Stomach (tissue), 9 donors: ENCODE measurements around the gene NT5E. TPM values are rescaled to one million over a fixed set of nuclear protein-coding genes. Genes with fewer than 3 reads are reported as not detected.
A peak's percentile ranks its signal among the peaks of the same experiment; 100 is the strongest.

Experiments
- DNase-seq, 2 donors: peaks; one replicate each; pipeline versions ENCODE4 v3.0.0 to v3.0.0-alpha.2; 2013 to 2019
- H3K27ac ChIP-seq, 5 donors: fragments of 200-600 bp in 4 of 5; sonication (generic) in 4 of 5; one replicate each; pipeline ENCODE4 v1.5.1; 2013 to 2019; ENCODE audit warnings: mild to moderate bottlenecking in 1 of 5, moderate library complexity in 1 of 5
- H3K27me3 ChIP-seq, 3 donors: fragments of 200-600 bp; sonication (generic); one replicate each; pipeline ENCODE4 v1.5.1; 2017 to 2019; ENCODE audit warnings: mixed run types in 1 of 3
- H3K36me3 ChIP-seq, 4 donors: fragments of 200-600 bp; sonication (generic); 1 replicate in 3 of 4; 2 replicates in 1 of 4; pipeline ENCODE4 v1.5.1; 2016 to 2019
- H3K4me1 ChIP-seq, 4 donors: fragments of 200-600 bp; sonication (generic); one replicate each; pipeline ENCODE4 v1.5.1; 2016 to 2019
- H3K4me3 ChIP-seq, 4 donors: fragments of 200-600 bp; sonication (generic) in 3 of 4; one replicate each; pipeline ENCODE4 v1.5.1; 2016 to 2019; ENCODE audit warnings: mild to moderate bottlenecking in 1 of 4
- H3K9me3 ChIP-seq, 4 donors: fragments of 200-600 bp; sonication (generic); one replicate each; pipeline ENCODE4 v1.5.1; 2016 to 2019
- EP300 ChIP-seq: sonication (generic); formaldehyde crosslinking; IDR thresholded peaks from one replicate; pipeline ENCODE4 v1.6.1; 2017; ENCODE audit warnings: antibody characterized with exemption
- POLR2A ChIP-seq, 4 donors: fragments of 450-650 bp; IDR thresholded peaks; one replicate each; pipeline ENCODE4 v1.6.1; 2016; ENCODE audit warnings: antibody characterized with exemption in 4 of 4, control low read depth in 2 of 4, mild to moderate bottlenecking in 1 of 4, moderate library complexity in 1 of 4
- POLR2AphosphoS5 ChIP-seq, 3 donors: sonication (generic); formaldehyde crosslinking; IDR thresholded peaks; one replicate each; pipeline ENCODE4 v1.6.1; 2016; ENCODE audit warnings: antibody characterized with exemption in 3 of 3
- WGBS, 5 donors: extraction: QIAGEN DNeasy Blood & Tissue Kit in 3 of 5; methylation state at CpG; one replicate each; pipeline versions ENCODE4 v1.1.5 to v1.1.7; 2013 to 2018; 5-methylcytosine and 5-hydroxymethylcytosine counted together
- intact Hi-C: fragments of 100-400 bp; cut with DNase I; formaldehyde crosslinking; loops from one replicate; pipeline ENCODE4 v1.15.1; 2023; ENCODE audit warnings: low total_unique reads
- polyA plus RNA-seq, 3 donors: library from polyadenylated mRNA; stranded (reverse); fragments of 200-250 nt; gene quantifications; one replicate each; pipeline ENCODE4 v1.2.3, GENCODE V29; 2013
- total RNA-seq, 5 donors: library from RNA; depleted of rRNA; stranded (reverse); fragments of >200 nt; gene quantifications; one replicate each; pipeline versions ENCODE4 v1.1.0 to v1.2.3, GENCODE V29; 2014 to 2016
- TF ChIP-seq, protein P1 (sequence below), 7 experiments: fragments of 450-650 bp in 4 of 7; fragments of 200-600 bp in 3 of 7; sonication (generic) in 3 of 7; IDR thresholded peaks; one replicate each; pipeline ENCODE4 v1.5.1; 2016 to 2019; ENCODE audit warnings: antibody characterized with exemption in 7 of 7, control low read depth in 2 of 7, mild to moderate bottlenecking in 1 of 7
- donor health status: healthy with polysubstance abuse.
- donor health status: Bipolar disorder and iron deficiency.
- donor health status: healthy.

The NT5E gene
- total and polyA plus RNA-seq, 8 donors: 2.9 to 18.8 (median 7.2) TPM

DNA sequence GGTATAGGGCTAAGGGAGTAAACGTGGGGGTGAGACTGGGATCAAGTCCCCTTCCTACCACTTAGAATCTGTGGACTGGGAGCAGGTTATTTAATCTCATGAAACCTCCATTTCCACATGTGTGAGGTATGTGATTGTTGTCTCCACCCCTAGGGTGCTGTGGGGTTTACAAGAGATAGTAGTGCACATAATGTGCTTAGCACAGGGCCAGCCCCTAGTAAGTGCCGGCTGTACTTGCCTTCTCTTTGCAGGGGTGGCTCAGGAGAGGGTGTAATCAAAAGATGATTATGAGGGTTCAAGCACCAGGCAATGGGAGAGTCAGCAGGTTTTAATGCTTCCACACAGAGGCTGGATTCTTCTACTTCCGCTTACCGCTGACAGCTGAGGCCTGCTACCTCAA lies 6.9 kb downstream of the NT5E start:
- H3K9me3 ChIP-seq: no peaks in the 10 kb centered on the region
- intact Hi-C loops: no loop called here
- peaks cover 16 to 65% (median 41%) of the 10 kb centered on the region in 4 donors for H3K4me1 ChIP-seq
- no peak overlapping the region for H3K27ac ChIP-seq
- TF ChIP-seq, protein P1, sequence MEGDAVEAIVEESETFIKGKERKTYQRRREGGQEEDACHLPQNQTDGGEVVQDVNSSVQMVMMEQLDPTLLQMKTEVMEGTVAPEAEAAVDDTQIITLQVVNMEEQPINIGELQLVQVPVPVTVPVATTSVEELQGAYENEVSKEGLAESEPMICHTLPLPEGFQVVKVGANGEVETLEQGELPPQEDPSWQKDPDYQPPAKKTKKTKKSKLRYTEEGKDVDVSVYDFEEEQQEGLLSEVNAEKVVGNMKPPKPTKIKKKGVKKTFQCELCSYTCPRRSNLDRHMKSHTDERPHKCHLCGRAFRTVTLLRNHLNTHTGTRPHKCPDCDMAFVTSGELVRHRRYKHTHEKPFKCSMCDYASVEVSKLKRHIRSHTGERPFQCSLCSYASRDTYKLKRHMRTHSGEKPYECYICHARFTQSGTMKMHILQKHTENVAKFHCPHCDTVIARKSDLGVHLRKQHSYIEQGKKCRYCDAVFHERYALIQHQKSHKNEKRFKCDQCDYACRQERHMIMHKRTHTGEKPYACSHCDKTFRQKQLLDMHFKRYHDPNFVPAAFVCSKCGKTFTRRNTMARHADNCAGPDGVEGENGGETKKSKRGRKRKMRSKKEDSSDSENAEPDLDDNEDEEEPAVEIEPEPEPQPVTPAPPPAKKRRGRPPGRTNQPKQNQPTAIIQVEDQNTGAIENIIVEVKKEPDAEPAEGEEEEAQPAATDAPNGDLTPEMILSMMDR (IDR thresholded peaks at IDR 0.05): no peak
- no peak for TF ChIP-seq POLR2A (IDR thresholded peaks at IDR 0.05)
- no peak for TF ChIP-seq POLR2AphosphoS5 (IDR thresholded peaks at IDR 0.05)
- TF ChIP-seq EP300: no peak
- 72 to 89% (median 84%) methylated on average over 4 of the region's 4 CpGs for WGBS, 5 donors
- H3K4me3 ChIP-seq: no peak overlapping the region
- H3K36me3 ChIP-seq: no peaks in the 10 kb centered on the region
- no peak for DNase-seq
- no peaks in the 10 kb centered on the region for H3K27me3 ChIP-seq

DNA sequence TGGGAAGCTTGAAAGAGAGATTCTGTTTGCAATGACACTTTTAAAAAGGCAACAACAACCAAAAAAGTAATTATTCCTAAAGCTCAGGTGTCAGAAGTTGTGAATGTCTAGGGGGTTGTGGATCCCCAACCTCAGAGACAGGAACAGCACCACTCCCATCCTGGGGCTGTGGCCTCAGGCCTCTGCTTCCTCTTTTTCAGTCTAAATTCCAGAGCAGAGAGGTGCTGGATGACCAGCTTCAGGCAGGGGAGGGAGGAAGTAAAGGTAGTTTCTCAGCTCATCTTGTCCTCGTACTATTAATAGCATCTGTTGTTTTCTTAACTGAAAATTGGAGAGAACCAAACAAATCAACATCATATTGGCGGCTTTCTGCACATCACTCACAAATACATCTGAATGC lies 8.3 kb downstream of the NT5E start:
- Histone ChIP-seq H3K9me3 (no peaks in the 10 kb centered on the region), H3K4me3 (no peak overlapping the region), H3K4me1 (peaks cover 16 to 64% (median 37%) of the 10 kb centered on the region in 4 donors), H3K36me3 (no peaks in the 10 kb centered on the region), H3K27me3 (no peaks in the 10 kb centered on the region), H3K27ac (peak overlapping the region in 3 of 5 donors; percentile 56 to 60 (median 58))
- TF ChIP-seq, protein P1 (IDR thresholded peaks at IDR 0.05): no peak
- TF ChIP-seq POLR2AphosphoS5 (IDR thresholded peaks at IDR 0.05) (no peak), POLR2A (IDR thresholded peaks at IDR 0.05) (no peak)
- 58 to 82% (median 66%) methylated on average over 2 of the region's 2 CpGs for WGBS, 5 donors
- no peak for DNase-seq
- intact Hi-C loops: no loop called here

DNA sequence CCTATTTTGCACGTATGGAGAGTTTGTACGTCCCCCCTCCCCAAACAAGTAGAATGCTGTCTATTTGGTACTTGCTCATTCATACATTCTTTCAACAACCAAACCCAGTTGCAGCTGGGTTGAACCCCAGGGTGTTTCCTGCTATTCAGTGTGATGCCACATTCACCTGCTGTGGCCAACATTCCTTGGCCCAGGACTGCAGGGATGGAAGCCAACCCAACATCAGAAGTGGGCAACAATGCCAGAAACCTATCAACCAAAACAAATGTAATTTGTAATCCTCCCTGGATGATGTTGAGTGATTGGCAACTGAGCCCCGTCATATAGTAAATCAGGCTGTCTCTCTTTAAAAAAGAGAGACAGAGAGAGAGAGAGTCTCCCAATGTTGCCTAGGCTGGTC lies 8.9 kb downstream of the NT5E start:
- TF ChIP-seq POLR2A (IDR thresholded peaks at IDR 0.05) (no peak), EP300 (no peak), POLR2AphosphoS5 (IDR thresholded peaks at IDR 0.05) (no peak)
- TF ChIP-seq, protein P1 (IDR thresholded peaks at IDR 0.05): no peak
- H3K4me1 ChIP-seq: peaks cover 15 to 67% (median 36%) of the 10 kb centered on the region in 4 donors
- no peak overlapping the region for H3K4me3 ChIP-seq
- no peaks in the 10 kb centered on the region for H3K9me3 ChIP-seq
- 66 to 93% (median 78%) methylated on average over 3 of the region's 3 CpGs for WGBS, 5 donors
- H3K27me3 ChIP-seq: no peaks in the 10 kb centered on the region
- peak overlapping the region in 3 of 5 donors; percentile 56 to 60 (median 58) for H3K27ac ChIP-seq
- intact Hi-C loops: no loop called here
- no peak for DNase-seq
- H3K36me3 ChIP-seq: no peaks in the 10 kb centered on the region

DNA sequence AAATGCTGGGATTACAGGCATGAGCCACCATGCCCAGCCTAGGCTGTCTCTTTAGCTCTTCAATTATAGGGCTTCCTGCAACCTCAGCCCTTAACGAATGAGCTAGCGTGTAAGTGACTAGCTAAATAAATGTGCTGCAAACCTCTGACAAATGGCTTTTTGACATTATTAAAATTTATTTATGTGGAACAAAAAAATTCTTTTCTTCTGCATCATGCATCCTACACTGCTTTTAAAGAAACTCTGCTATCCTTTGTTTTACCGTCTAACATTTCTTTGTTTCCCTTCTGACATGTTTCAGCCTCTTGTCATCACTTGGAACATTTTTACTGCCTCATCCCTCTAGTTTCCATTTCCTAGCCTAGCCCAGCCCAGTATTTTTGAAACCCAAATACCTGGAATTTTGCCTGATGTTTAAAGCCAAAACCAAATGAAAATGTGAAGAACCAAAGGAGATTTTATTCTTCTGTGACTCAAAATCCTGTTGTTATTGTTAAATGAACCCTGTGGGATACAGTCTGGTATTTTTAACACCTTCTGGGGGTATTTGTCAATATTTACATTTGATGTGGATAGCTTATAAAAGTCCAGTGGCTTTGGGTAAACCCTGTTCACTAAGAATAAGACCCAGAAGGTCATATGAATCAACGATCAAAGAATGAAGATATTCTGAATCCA lies 9.5 kb downstream of the NT5E start:
- H3K36me3 ChIP-seq: no peaks in the 10 kb centered on the region
- no peaks in the 10 kb centered on the region for H3K27me3 ChIP-seq
- DNase-seq: peak in 1 of 2 donors; percentile 42
- H3K9me3 ChIP-seq: no peaks in the 10 kb centered on the region
- no peak overlapping the region for H3K4me3 ChIP-seq
- intact Hi-C loops: no loop called here
- 49 to 66% (median 55%) methylated on average over 4 of the region's 4 CpGs for WGBS, 5 donors
- H3K27ac ChIP-seq: peak overlapping the region in 3 of 5 donors; percentile 56 to 60 (median 58)
- H3K4me1 ChIP-seq: peaks cover 16 to 69% (median 38%) of the 10 kb centered on the region in 4 donors
- TF ChIP-seq, protein P1 (IDR thresholded peaks at IDR 0.05): no peak
- no peak for TF ChIP-seq EP300
- no peak for TF ChIP-seq POLR2A (IDR thresholded peaks at IDR 0.05)
- TF ChIP-seq POLR2AphosphoS5 (IDR thresholded peaks at IDR 0.05): no peak
